OCI-LY7 (cell line): ENCODE measurements around the gene GALNT1. TPM values are rescaled to one million over a fixed set of nuclear protein-coding genes. Genes with fewer than 3 reads are reported as not detected.

Source experiments
- BruUV-seq: library from RNA; stranded (reverse); fragments of 400-500 nt; replicated peaks from 2 replicates; lab custom pipeline; 2021; lab: Mats Ljungman, UMichigan
- CTCF ChIA-PET: fragments of 300-600 bp; sonication (Branson Sonifier 250); formaldehyde crosslinking; loops from one replicate; lab custom pipeline; 2022; ENCODE audit warnings: antibody characterized with exemption; ENCODE audit not compliant: unreplicated experiment; lab: Charles Lee
- POLR2A ChIA-PET: fragments of 300-600 bp; sonication (Branson Sonifier 250); formaldehyde crosslinking; loops from one replicate; lab custom pipeline; 2022; ENCODE audit warnings: antibody characterized with exemption; lab: Charles Lee
- DNase-seq: peaks from one replicate; pipeline ENCODE4 v3.0.0-alpha.2; 2015; ENCODE audit warnings: low spot score
- H2AFZ ChIP-seq: fragments of 200-600 bp; sonication (generic), shearing (Covaris generic); 2 replicates; pipeline ENCODE4 v1.6.1; 2014; ENCODE audit warnings: mild to moderate bottlenecking, antibody characterized with exemption, low read length, moderate library complexity
- H3K27ac ChIP-seq: fragments of 200-600 bp; sonication (generic); 2 replicates; pipeline ENCODE4 v1.5.1; 2014; ENCODE audit warnings: mixed run types, low read depth, mild to moderate bottlenecking, moderate library complexity, low read length, inconsistent platforms; ENCODE audit not compliant: poor library complexity, severe bottlenecking
- H3K36me3 ChIP-seq: fragments of 200-600 bp; sonication (generic); 2 replicates; pipeline ENCODE4 v1.6.1; 2014; ENCODE audit warnings: mild to moderate bottlenecking, antibody characterized with exemption, low read length, moderate library complexity, mixed read lengths; ENCODE audit not compliant: insufficient read depth
- H3K4me1 ChIP-seq: fragments of 200-600 bp; sonication (generic); 2 replicates; pipeline ENCODE4 v1.5.1; 2014; ENCODE audit warnings: mild to moderate bottlenecking, low read length; ENCODE audit not compliant: insufficient read depth, poor library complexity, severe bottlenecking
- H3K4me2 ChIP-seq: fragments of 200-600 bp; sonication (generic); 2 replicates; pipeline ENCODE4 v1.6.1; 2014; ENCODE audit warnings: mild to moderate bottlenecking, low read length
- H3K4me3 ChIP-seq: fragments of 200-600 bp; sonication (generic); 2 replicates; pipeline ENCODE4 v1.5.1; 2014; ENCODE audit warnings: mild to moderate bottlenecking, low read depth, low read length; ENCODE audit not compliant: poor library complexity, severe bottlenecking
- H3K79me2 ChIP-seq: fragments of 200-600 bp; sonication (generic); 2 replicates; pipeline ENCODE4 v1.6.1; 2016; ENCODE audit warnings: low read depth, mild to moderate bottlenecking, low read length, moderate library complexity, mixed read lengths; ENCODE audit not compliant: insufficient read depth
- H3K9me2 ChIP-seq: fragments of 200-600 bp; sonication (generic); 2 replicates; pipeline ENCODE4 v1.6.1; 2016; ENCODE audit warnings: mild to moderate bottlenecking, low read length, mixed read lengths; ENCODE audit not compliant: insufficient read depth
- H3K9me3 ChIP-seq: fragments of 200-600 bp; sonication (generic); 2 replicates; pipeline ENCODE4 v1.6.1; 2014; ENCODE audit warnings: mild to moderate bottlenecking, mixed run types, low read length, mixed read lengths
- H4K20me1 ChIP-seq: fragments of 200-600 bp; sonication (generic); 2 replicates; pipeline ENCODE4 v1.6.1; 2014; ENCODE audit warnings: mild to moderate bottlenecking, antibody characterized with exemption, low read length, moderate library complexity, mixed read lengths; ENCODE audit not compliant: insufficient read depth
- CTCF ChIP-seq: fragments of 200-600 bp; sonication (generic); conservative IDR thresholded peaks from 2 replicates; pipeline ENCODE4 v1.5.1; 2014; ENCODE audit warnings: mild to moderate bottlenecking, antibody characterized with exemption, low read length, moderate library complexity, mixed read lengths
- EZH2phosphoT487 ChIP-seq: fragments of 200-600 bp; sonication (generic); IDR thresholded peaks from 2 replicates; pipeline ENCODE4 v1.6.1; 2018; ENCODE audit warnings: low read depth, borderline replicate concordance, mild to moderate bottlenecking, mixed run types, antibody characterized with exemption, low read length, moderate library complexity, mixed read lengths
- intact Hi-C: fragments of 100-400 bp; cut with micrococcal nuclease; formaldehyde crosslinking; loops from one replicate; pipeline ENCODE4 v1.10.0; 2022; ENCODE audit not compliant: unreplicated experiment
- total RNA-seq, 2 experiments: library from RNA; depleted of rRNA in 1 of 2; stranded (reverse); fragments of >200 nt in 1 of 2; shearing (Covaris generic) in 1 of 2; gene quantifications; 2 replicates each; pipeline ENCODE4 v1.2.3, GENCODE V29; 2014 to 2022

GALNT1 gene
- total RNA-seq, 2 experiments from 2014 or later = 22.0 to 37.2 TPM

- no peaks in the 10 kb centered on the region for H4K20me1 ChIP-seq
- H3K4me1 ChIP-seq = no peaks in the 10 kb centered on the region
- H3K4me2 ChIP-seq = no peak overlapping the region
- BruUV-seq = no TSS peak
- no peaks in the 10 kb centered on the region for H3K36me3 ChIP-seq
- intact Hi-C loops = no loop called here
- H3K4me3 ChIP-seq = no peak overlapping the region
- no peak for DNase-seq
- no peak overlapping the region for H2AFZ ChIP-seq
- no peak for TF ChIP-seq CTCF
- TF ChIP-seq EZH2phosphoT487 = no peak
- CTCF ChIA-PET = no interaction called here
- H3K27ac ChIP-seq = no peak overlapping the region
- no peaks in the 10 kb centered on the region for H3K79me2 ChIP-seq
- H3K9me3 ChIP-seq = no peaks in the 10 kb centered on the region
- POLR2A ChIA-PET = no interaction called here
- no peaks in the 10 kb centered on the region for H3K9me2 ChIP-seq
Measured at GRCh38 chr18:35542356-35542755, 39.2 kb upstream of the GALNT1 start.

- no peak overlapping the region for H2AFZ ChIP-seq
- no peak overlapping the region for H3K27ac ChIP-seq
- no peaks in the 10 kb centered on the region for H3K79me2 ChIP-seq
- no peaks in the 10 kb centered on the region for H3K4me1 ChIP-seq
- TF ChIP-seq CTCF = no peak
- TF ChIP-seq EZH2phosphoT487 = no peak
- no TSS peak for BruUV-seq
- ChIA-PET CTCF (no interaction called here), POLR2A (interaction anchor here (0.7 kb wide), 1 partner anchor 47 kb away, joined by 3 read pairs; no protein-coding TSS in a partner anchor)
- no peak overlapping the region for H3K4me2 ChIP-seq
- intact Hi-C loops = no loop called here
- H4K20me1 ChIP-seq = no peaks in the 10 kb centered on the region
- H3K9me3 ChIP-seq = no peaks in the 10 kb centered on the region
- no peaks in the 10 kb centered on the region for H3K9me2 ChIP-seq
- no peak overlapping the region for H3K4me3 ChIP-seq
- no peak for DNase-seq
- no peaks in the 10 kb centered on the region for H3K36me3 ChIP-seq
Measured at GRCh38 chr18:35547008-35547605, 34.4 kb upstream of the GALNT1 start.

GRCh38 chr18:35549564-35549963, 32.0 kb upstream of the GALNT1 start:
- H3K9me2 ChIP-seq = no peaks in the 10 kb centered on the region

More at GRCh38 chr18:35549564-35549963, 32.0 kb upstream of the GALNT1 start:
- Histone ChIP-seq H3K4me3 (no peak overlapping the region), H3K4me1 (no peaks in the 10 kb centered on the region), H3K27ac (no peak overlapping the region), H4K20me1 (no peaks in the 10 kb centered on the region), H3K36me3 (no peaks in the 10 kb centered on the region), H3K9me3 (no peaks in the 10 kb centered on the region), H2AFZ (no peak overlapping the region), H3K79me2 (no peaks in the 10 kb centered on the region), H3K4me2 (no peak overlapping the region)
- TF ChIP-seq CTCF (no peak), EZH2phosphoT487 (no peak)
- CTCF ChIA-PET = no interaction called here
- POLR2A ChIA-PET = no interaction called here
- no TSS peak for BruUV-seq
- no peak for DNase-seq
- intact Hi-C loops = no loop called here
